HepG2 (cell line): ENCODE results near the gene CCDC77. TPM values are rescaled to one million over a fixed set of nuclear protein-coding genes. Genes with fewer than 3 reads are reported as not detected.
A peak's percentile ranks its signal among the peaks of the same experiment; 100 is the strongest.

Experiments
- ARNTL ChIP-seq: sonication (generic); formaldehyde crosslinking; IDR thresholded peaks from 2 replicates; pipeline ENCODE4 v1.4.0; 2020; ENCODE audit warnings: mild to moderate bottlenecking, missing genetic modification reagents
- ATF7 ChIP-seq, 2 experiments: fragments of 450-650 bp in 1 of 2; sonication (generic) in 1 of 2; formaldehyde crosslinking in 1 of 2; IDR thresholded peaks; 2 replicates each; pipeline versions ENCODE4 v1.4.0 to v1.6.1; 2016 to 2020; ENCODE audit warnings: antibody characterized with exemption in 1 of 2, mild to moderate bottlenecking in 1 of 2, missing genetic modification reagents in 1 of 2
- DR1 ChIP-seq: sonication (generic); formaldehyde crosslinking; IDR thresholded peaks from 2 replicates; pipeline ENCODE4 v1.8.0; 2021; ENCODE audit warnings: mild to moderate bottlenecking, missing genetic modification reagents, inconsistent platforms
- HNF1B ChIP-seq: sonication (generic); formaldehyde crosslinking; IDR thresholded peaks from 2 replicates; pipeline ENCODE4 v1.5.1; 2020; ENCODE audit warnings: mild to moderate bottlenecking, moderate library complexity, missing genetic modification reagents
- HOXA7 ChIP-seq: sonication (generic); formaldehyde crosslinking; IDR thresholded peaks from 2 replicates; pipeline ENCODE4 v1.8.1; 2022; ENCODE audit warnings: mild to moderate bottlenecking, missing genetic modification reagents, moderate library complexity
- KLF12 ChIP-seq: sonication (generic); formaldehyde crosslinking; IDR thresholded peaks from 2 replicates; pipeline ENCODE4 v1.4.0; 2020; ENCODE audit warnings: missing genetic modification reagents, borderline replicate concordance
- POGK ChIP-seq: sonication (generic); formaldehyde crosslinking; conservative IDR thresholded peaks from 2 replicates; pipeline ENCODE4 v1.8.0; 2022; ENCODE audit warnings: mild to moderate bottlenecking, moderate library complexity, missing genetic modification reagents
- PRMT3 ChIP-seq: sonication (generic); formaldehyde crosslinking; IDR thresholded peaks from 2 replicates; pipeline ENCODE4 v1.8.1; 2022; ENCODE audit warnings: low read depth, mild to moderate bottlenecking, moderate library complexity, missing genetic modification reagents, borderline replicate concordance
- RAD51 ChIP-seq: fragments of 450-650 bp; IDR thresholded peaks from 2 replicates; pipeline ENCODE4 v1.6.1; 2016; ENCODE audit warnings: borderline replicate concordance
- ZNF180 ChIP-seq: sonication (generic); formaldehyde crosslinking; IDR thresholded peaks from 2 replicates; pipeline ENCODE4 v1.4.0; 2020; ENCODE audit warnings: low read depth, missing genetic modification reagents, borderline replicate concordance
- ZNF879 ChIP-seq: sonication (generic); formaldehyde crosslinking; IDR thresholded peaks from 2 replicates; pipeline ENCODE4 v1.8.1; 2023; ENCODE audit warnings: missing genetic modification reagents
- polyA plus RNA-seq, 8 experiments: library from polyadenylated mRNA; depleted of rRNA in 3 of 8; stranded (reverse) in 7 of 8; unstranded in 1 of 8; fragments of >200 nt; fragmentation: Illumina TruSeq in 4 of 8; extraction: Trizol in 4 of 8; gene quantifications; 2 replicates each; pipeline versions ENCODE4 v1.2.1 to v1.2.3, GENCODE V29; 2011 to 2016; ENCODE audit warnings: low read depth in 4 of 8, missing spikeins in 1 of 8, mixed read lengths in 1 of 8; ENCODE audit not compliant: insufficient read depth in 1 of 8
- total RNA-seq, 5 experiments: library from RNA; depleted of rRNA; stranded (reverse); fragments of >200 nt; fragmentation: Illumina TruSeq; extraction: Trizol; gene quantifications; 2 replicates each; pipeline ENCODE4 v1.2.3, GENCODE V29; 2016; ENCODE audit warnings: low read depth in 1 of 5
- TF ChIP-seq, protein P1 (sequence below): IDR thresholded peaks from 2 replicates; pipeline ENCODE4 v1.4.0; 2020; ENCODE audit warnings: mild to moderate bottlenecking, missing genetic modification reagents
- TF ChIP-seq, protein P2 (sequence below), 2 experiments: IDR thresholded peaks; 2 replicates each; pipeline ENCODE4 v1.6.1; 2011 to 2012; ENCODE audit warnings: low read length in 2 of 2, borderline replicate concordance in 1 of 2, low read depth in 1 of 2, mild to moderate bottlenecking in 1 of 2, moderate library complexity in 1 of 2

The CCDC77 gene
- total and polyA plus RNA-seq, 2 of the 13 experiments (the other 11 are each of a cell fraction or from before 2014, with no cell fraction given): 6.4 to 16.4 TPM

DNA sequence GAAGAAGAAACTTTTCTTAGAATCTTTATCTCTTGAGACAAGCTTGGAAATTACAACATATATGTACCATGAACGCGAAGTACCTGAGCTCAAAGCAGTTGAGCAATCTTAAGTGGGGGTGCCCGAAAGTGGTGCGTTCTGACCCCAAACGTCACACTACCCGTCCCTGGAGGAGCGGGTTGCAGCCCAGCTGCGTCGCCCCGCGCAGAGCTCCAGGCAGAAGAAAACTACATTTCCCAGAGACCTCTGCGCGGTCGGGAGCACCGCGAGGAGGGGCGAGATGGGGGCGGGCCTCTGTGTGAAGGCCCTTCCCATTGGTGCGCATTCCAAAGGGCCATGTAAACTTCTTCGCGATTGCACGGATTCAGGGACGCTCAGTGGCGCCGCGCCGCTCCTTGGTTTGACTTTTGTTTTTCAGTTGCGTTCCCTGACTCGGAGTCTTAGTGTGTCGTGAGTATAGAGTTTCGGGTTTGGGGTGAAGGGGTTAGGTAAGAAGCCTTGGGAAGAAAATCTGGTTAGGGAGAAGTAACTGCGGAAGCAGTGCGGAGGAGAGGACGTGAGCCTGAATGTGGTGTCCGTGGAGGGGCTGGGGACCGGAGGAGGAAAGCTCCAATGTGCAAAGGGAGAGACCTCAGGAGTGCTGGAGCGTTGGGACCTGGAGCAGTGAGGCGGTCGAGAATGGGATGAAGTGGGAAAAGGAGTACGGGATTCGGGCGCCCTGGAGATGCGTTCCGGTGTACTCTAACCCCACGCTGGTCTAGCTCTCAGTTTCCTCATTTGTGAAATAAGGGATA is at the start of gene CCDC77 (continued):
- TF ChIP-seq, protein P1, sequence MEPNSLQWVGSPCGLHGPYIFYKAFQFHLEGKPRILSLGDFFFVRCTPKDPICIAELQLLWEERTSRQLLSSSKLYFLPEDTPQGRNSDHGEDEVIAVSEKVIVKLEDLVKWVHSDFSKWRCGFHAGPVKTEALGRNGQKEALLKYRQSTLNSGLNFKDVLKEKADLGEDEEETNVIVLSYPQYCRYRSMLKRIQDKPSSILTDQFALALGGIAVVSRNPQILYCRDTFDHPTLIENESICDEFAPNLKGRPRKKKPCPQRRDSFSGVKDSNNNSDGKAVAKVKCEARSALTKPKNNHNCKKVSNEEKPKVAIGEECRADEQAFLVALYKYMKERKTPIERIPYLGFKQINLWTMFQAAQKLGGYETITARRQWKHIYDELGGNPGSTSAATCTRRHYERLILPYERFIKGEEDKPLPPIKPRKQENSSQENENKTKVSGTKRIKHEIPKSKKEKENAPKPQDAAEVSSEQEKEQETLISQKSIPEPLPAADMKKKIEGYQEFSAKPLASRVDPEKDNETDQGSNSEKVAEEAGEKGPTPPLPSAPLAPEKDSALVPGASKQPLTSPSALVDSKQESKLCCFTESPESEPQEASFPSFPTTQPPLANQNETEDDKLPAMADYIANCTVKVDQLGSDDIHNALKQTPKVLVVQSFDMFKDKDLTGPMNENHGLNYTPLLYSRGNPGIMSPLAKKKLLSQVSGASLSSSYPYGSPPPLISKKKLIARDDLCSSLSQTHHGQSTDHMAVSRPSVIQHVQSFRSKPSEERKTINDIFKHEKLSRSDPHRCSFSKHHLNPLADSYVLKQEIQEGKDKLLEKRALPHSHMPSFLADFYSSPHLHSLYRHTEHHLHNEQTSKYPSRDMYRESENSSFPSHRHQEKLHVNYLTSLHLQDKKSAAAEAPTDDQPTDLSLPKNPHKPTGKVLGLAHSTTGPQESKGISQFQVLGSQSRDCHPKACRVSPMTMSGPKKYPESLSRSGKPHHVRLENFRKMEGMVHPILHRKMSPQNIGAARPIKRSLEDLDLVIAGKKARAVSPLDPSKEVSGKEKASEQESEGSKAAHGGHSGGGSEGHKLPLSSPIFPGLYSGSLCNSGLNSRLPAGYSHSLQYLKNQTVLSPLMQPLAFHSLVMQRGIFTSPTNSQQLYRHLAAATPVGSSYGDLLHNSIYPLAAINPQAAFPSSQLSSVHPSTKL: no peak
- TF ChIP-seq, protein P2, sequence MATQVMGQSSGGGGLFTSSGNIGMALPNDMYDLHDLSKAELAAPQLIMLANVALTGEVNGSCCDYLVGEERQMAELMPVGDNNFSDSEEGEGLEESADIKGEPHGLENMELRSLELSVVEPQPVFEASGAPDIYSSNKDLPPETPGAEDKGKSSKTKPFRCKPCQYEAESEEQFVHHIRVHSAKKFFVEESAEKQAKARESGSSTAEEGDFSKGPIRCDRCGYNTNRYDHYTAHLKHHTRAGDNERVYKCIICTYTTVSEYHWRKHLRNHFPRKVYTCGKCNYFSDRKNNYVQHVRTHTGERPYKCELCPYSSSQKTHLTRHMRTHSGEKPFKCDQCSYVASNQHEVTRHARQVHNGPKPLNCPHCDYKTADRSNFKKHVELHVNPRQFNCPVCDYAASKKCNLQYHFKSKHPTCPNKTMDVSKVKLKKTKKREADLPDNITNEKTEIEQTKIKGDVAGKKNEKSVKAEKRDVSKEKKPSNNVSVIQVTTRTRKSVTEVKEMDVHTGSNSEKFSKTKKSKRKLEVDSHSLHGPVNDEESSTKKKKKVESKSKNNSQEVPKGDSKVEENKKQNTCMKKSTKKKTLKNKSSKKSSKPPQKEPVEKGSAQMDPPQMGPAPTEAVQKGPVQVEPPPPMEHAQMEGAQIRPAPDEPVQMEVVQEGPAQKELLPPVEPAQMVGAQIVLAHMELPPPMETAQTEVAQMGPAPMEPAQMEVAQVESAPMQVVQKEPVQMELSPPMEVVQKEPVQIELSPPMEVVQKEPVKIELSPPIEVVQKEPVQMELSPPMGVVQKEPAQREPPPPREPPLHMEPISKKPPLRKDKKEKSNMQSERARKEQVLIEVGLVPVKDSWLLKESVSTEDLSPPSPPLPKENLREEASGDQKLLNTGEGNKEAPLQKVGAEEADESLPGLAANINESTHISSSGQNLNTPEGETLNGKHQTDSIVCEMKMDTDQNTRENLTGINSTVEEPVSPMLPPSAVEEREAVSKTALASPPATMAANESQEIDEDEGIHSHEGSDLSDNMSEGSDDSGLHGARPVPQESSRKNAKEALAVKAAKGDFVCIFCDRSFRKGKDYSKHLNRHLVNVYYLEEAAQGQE (IDR thresholded peaks at IDR 0.05; ENCODE audit: borderline replicate concordance in 1 of 2, low read depth in 1 of 2, low read length in 2 of 2): no peak
- no peak for TF ChIP-seq ATF7 (IDR thresholded peaks at IDR 0.05)
- no peak for TF ChIP-seq ATF7 (CRISPR knock-in tag; IDR thresholded peaks at IDR 0.05)
- no peak for TF ChIP-seq RAD51
- TF ChIP-seq ZNF879 (CRISPR knock-in tag): no peak
- TF ChIP-seq KLF12 (CRISPR knock-in tag): no peak
- no peak; the same call in 1 of the 2 replicates for TF ChIP-seq DR1 (CRISPR knock-in tag)
- no peak for TF ChIP-seq ARNTL
- no peak for TF ChIP-seq PRMT3 (CRISPR knock-in tag)
- TF ChIP-seq HOXA7 (CRISPR knock-in tag): no peak
- 0 out of 2 replicates have a peak, but pooled peaks have one; percentile 51 for TF ChIP-seq POGK (CRISPR knock-in tag)
- TF ChIP-seq HNF1B (CRISPR knock-in tag): 0 out of 2 replicates have a peak, but pooled peaks have one; percentile 45
- no peak for TF ChIP-seq ZNF180 (CRISPR knock-in tag)
